Caco-2 (cell line): Measurements from ENCODE around the gene CIPC. TPM values are rescaled to one million over a fixed set of nuclear protein-coding genes. Genes with fewer than 3 reads are reported as not detected.

Experiments
- BruUV-seq: library from RNA; stranded (reverse); fragments of 400-500 nt; replicated peaks from 2 replicates; lab custom pipeline; 2021; lab: Mats Ljungman, UMichigan
- CTCF ChIA-PET: fragments of 300-600 bp; sonication (Branson Sonifier 250); formaldehyde crosslinking; loops from one replicate; lab custom pipeline; 2022; ENCODE audit warnings: antibody characterized with exemption; lab: Charles Lee
- POLR2A ChIA-PET: fragments of 300-600 bp; sonication (Branson Sonifier 250); formaldehyde crosslinking; loops from one replicate; lab custom pipeline; 2022; ENCODE audit warnings: antibody characterized with exemption; lab: Charles Lee
- DNase-seq, 2 experiments: peaks; one replicate each; pipeline versions ENCODE4 v3.0.0 to v3.0.0-alpha.2; 2020 to 2022
- H3K27me3 ChIP-seq: replicated peaks from 2 replicates; pipeline ENCODE4 v1.6.0; 2011; ENCODE audit warnings: low read length; ENCODE audit not compliant: control insufficient read depth, insufficient read depth
- H3K36me3 ChIP-seq: 2 replicates; pipeline ENCODE4 v1.5.1; 2011; ENCODE audit warnings: low read length; ENCODE audit not compliant: control insufficient read depth, insufficient read depth
- H3K4me1 ChIP-seq: fragments of 250-450 bp; sonication (Bioruptor Pico); 2 replicates; pipeline ENCODE4 v1.5.1; 2020; ENCODE audit warnings: mild to moderate bottlenecking
- H3K4me3 ChIP-seq: 2 replicates; pipeline ENCODE4 v1.5.1; 2011; ENCODE audit warnings: low read depth, mild to moderate bottlenecking, control low read depth, low read length
- H3K9me3 ChIP-seq: fragments of 250-450 bp; sonication (Bioruptor Pico); 2 replicates; pipeline ENCODE4 v1.5.1; 2020; ENCODE audit warnings: mild to moderate bottlenecking, moderate library complexity
- H3K27ac Mint-ChIP-seq: one replicate; pipeline ENCODE4 v1.8.0; 2022; ENCODE audit warnings: mixed read lengths; ENCODE audit not compliant: unreplicated experiment
- H3K27me3 Mint-ChIP-seq: one replicate; pipeline ENCODE4 v1.8.0; 2022; ENCODE audit warnings: mixed read lengths; ENCODE audit not compliant: insufficient read depth, unreplicated experiment
- H3K36me3 Mint-ChIP-seq: one replicate; pipeline ENCODE4 v1.8.0; 2022; ENCODE audit warnings: mild to moderate bottlenecking, mixed read lengths; ENCODE audit not compliant: insufficient read depth, unreplicated experiment
- H3K4me1 Mint-ChIP-seq: one replicate; pipeline ENCODE4 v1.8.0; 2022; ENCODE audit warnings: low read depth, mixed read lengths; ENCODE audit not compliant: unreplicated experiment
- H3K4me3 Mint-ChIP-seq: one replicate; pipeline ENCODE4 v1.8.0; 2022; ENCODE audit warnings: mild to moderate bottlenecking, moderate library complexity, mixed read lengths; ENCODE audit not compliant: unreplicated experiment
- H3K9me3 Mint-ChIP-seq: one replicate; pipeline ENCODE4 v1.8.0; 2022; ENCODE audit warnings: mixed read lengths; ENCODE audit not compliant: unreplicated experiment
- CTCF ChIP-seq, 2 experiments: fragments of 200-600 bp in 1 of 2; IDR thresholded peaks; 1 replicate in 1 of 2; 2 replicates in 1 of 2; pipeline versions ENCODE4 v1.5.1 to v1.8.0; 2011 to 2022; ENCODE audit warnings: antibody characterized with exemption in 1 of 2, control low read depth in 1 of 2, inconsistent platforms in 1 of 2, low read depth in 1 of 2, low read length in 1 of 2, mild to moderate bottlenecking in 1 of 2, moderate library complexity in 1 of 2; ENCODE audit not compliant: insufficient read depth in 1 of 2, severe bottlenecking in 1 of 2, unreplicated experiment in 1 of 2
- intact Hi-C: fragments of 100-400 bp; cut with micrococcal nuclease; formaldehyde crosslinking; loops from one replicate; pipeline ENCODE4 v1.10.0; 2022; ENCODE audit not compliant: unreplicated experiment
- total RNA-seq: library from RNA; stranded (reverse); gene quantifications from 2 replicates; pipeline ENCODE4 v1.2.3, GENCODE V29; 2022

The CIPC gene
- total RNA-seq, 1 experiment from 2014 or later, result 15.4 TPM

- Histone ChIP-seq H3K4me1 (no peaks in the 10 kb centered on the region), H3K27me3 (peaks cover 3% of the 10 kb centered on the region), H3K4me3 (peak within 1 kb of the TSS; percentile 34), H3K36me3 (no peaks in the 10 kb centered on the region), H3K9me3 (no peaks in the 10 kb centered on the region)
- peak; percentile 50 to 60 for TF ChIP-seq CTCF (IDR thresholded peaks at IDR 0.05; ENCODE audit: insufficient read depth in 1 of 2, low read depth in 1 of 2, low read length in 1 of 2, severe bottlenecking in 1 of 2, unreplicated experiment in 1 of 2)
- Mint-ChIP-seq H3K27me3 (peaks cover 39% of the 10 kb centered on the region), H3K9me3 (no peaks in the 10 kb centered on the region), H3K27ac (no peak within 1 kb of the TSS), H3K4me1 (no peaks in the 10 kb centered on the region), H3K36me3 (no peaks in the 10 kb centered on the region), H3K4me3 (peak within 1 kb of the TSS; percentile 63)
- no TSS peak for BruUV-seq
- intact Hi-C loops, result no loop called here
- ChIA-PET POLR2A (no interaction called here), CTCF (interaction anchor here (1.6 kb wide), 1 partner anchor 9 kb away, joined by 3 read pairs; no protein-coding TSS in a partner anchor)
- DNase-seq, result peak in 1 of 2 experiments; percentile 66
Measured at GRCh38 chr14:77141214-77142004, 43.4 kb downstream of the CIPC start, which contains the start of gene ZDHHC22. Gene ZDHHC22, minus strand, starts transcription at chr14:77141791. Its CDS starts 2,053 bp downstream, at chr14:77139738.

GRCh38 chr14:77142005-77142800 is 44.1 kb downstream of the CIPC start:
- no peak for TF ChIP-seq CTCF (IDR thresholded peaks at IDR 0.05; ENCODE audit: insufficient read depth in 1 of 2, low read depth in 1 of 2, low read length in 1 of 2, severe bottlenecking in 1 of 2, unreplicated experiment in 1 of 2)
- H3K27ac Mint-ChIP-seq, result no peak overlapping the region

GRCh38 chr14:77143071-77143470 is 45.0 kb downstream of the CIPC start:
- no peak for DNase-seq
- POLR2A ChIA-PET, result no interaction called here
- no peak for TF ChIP-seq CTCF (IDR thresholded peaks at IDR 0.05; ENCODE audit: insufficient read depth in 1 of 2, low read depth in 1 of 2, low read length in 1 of 2, severe bottlenecking in 1 of 2, unreplicated experiment in 1 of 2)
- no peak overlapping the region for H3K27ac Mint-ChIP-seq
- Histone ChIP-seq H3K9me3 (no peaks in the 10 kb centered on the region), H3K4me1 (no peaks in the 10 kb centered on the region), H3K27me3 (peaks cover 3% of the 10 kb centered on the region), H3K4me3 (no peak overlapping the region), H3K36me3 (no peaks in the 10 kb centered on the region)
- no peaks in the 10 kb centered on the region for H3K36me3 Mint-ChIP-seq
- intact Hi-C loops, result no loop called here
- no peaks in the 10 kb centered on the region for H3K4me1 Mint-ChIP-seq
- H3K4me3 Mint-ChIP-seq, result no peak overlapping the region
- H3K27me3 Mint-ChIP-seq, result peaks cover 36% of the 10 kb centered on the region
- H3K9me3 Mint-ChIP-seq, result no peaks in the 10 kb centered on the region
- BruUV-seq, result no TSS peak
- CTCF ChIA-PET, result interaction anchor here (1.4 kb wide), 2 partner anchors 8 to 173 kb away, joined by 5 read pairs; no protein-coding TSS in a partner anchor

More at GRCh38 chr14:77142005-77142800, 44.1 kb downstream of the CIPC start:
- H3K9me3 Mint-ChIP-seq, result no peaks in the 10 kb centered on the region
- no peaks in the 10 kb centered on the region for H3K36me3 ChIP-seq
- CTCF ChIA-PET, result interaction anchor here (1.4 kb wide), 2 partner anchors 9 to 174 kb away, joined by 5 read pairs; no protein-coding TSS in a partner anchor
- POLR2A ChIA-PET, result no interaction called here
- intact Hi-C loops, result no loop called here
- peaks cover 39% of the 10 kb centered on the region for H3K27me3 Mint-ChIP-seq
- H3K4me1 ChIP-seq, result no peaks in the 10 kb centered on the region
- no peak overlapping the region for H3K4me3 ChIP-seq
- peaks cover 3% of the 10 kb centered on the region for H3K27me3 ChIP-seq
- H3K4me3 Mint-ChIP-seq, result peak overlapping the region; percentile 63
- H3K36me3 Mint-ChIP-seq, result no peaks in the 10 kb centered on the region
- BruUV-seq, result no TSS peak
- no peaks in the 10 kb centered on the region for H3K4me1 Mint-ChIP-seq
- no peaks in the 10 kb centered on the region for H3K9me3 ChIP-seq
- no peak for DNase-seq
